Neuronal stem cell (in vitro differentiated cells): ENCODE measurements around the gene ZSCAN10.
A peak's percentile ranks its signal among the peaks of the same experiment; 100 is the strongest.

Source experiments
- DNase-seq: peaks from one replicate; pipeline ENCODE4 v3.0.0-alpha.2; 2013; ENCODE audit warnings: low spot score
- H2AFZ ChIP-seq: one replicate; pipeline ENCODE4 v1.6.1; 2013; ENCODE audit warnings: mild to moderate bottlenecking, low read length, inconsistent platforms
- H2AK5ac ChIP-seq: 2 replicates; pipeline ENCODE4 v1.6.1; 2013; ENCODE audit warnings: low read depth, mild to moderate bottlenecking, inconsistent platforms, low read length, moderate library complexity, mixed read lengths
- H2BK120ac ChIP-seq: 2 replicates; pipeline ENCODE4 v1.6.1; 2013; ENCODE audit warnings: low read depth, mild to moderate bottlenecking, inconsistent platforms, low read length, moderate library complexity, mixed read lengths
- H2BK12ac ChIP-seq: one replicate; pipeline ENCODE4 v1.6.1; 2013; ENCODE audit warnings: low read length, inconsistent platforms
- H2BK15ac ChIP-seq: 2 replicates; pipeline ENCODE4 v1.6.1; 2013; ENCODE audit warnings: mild to moderate bottlenecking, low read length, inconsistent platforms, mixed read lengths
- H2BK5ac ChIP-seq: one replicate; pipeline ENCODE4 v1.6.1; 2013; ENCODE audit warnings: inconsistent platforms, mild to moderate bottlenecking, low read length, moderate library complexity
- H3K14ac ChIP-seq: one replicate; pipeline ENCODE4 v1.6.1; 2013; ENCODE audit warnings: low read length, inconsistent platforms
- H3K18ac ChIP-seq: 2 replicates; pipeline ENCODE4 v1.6.1; 2013; ENCODE audit warnings: low read length, inconsistent platforms
- H3K23ac ChIP-seq: 2 replicates; pipeline ENCODE4 v1.6.1; 2013; ENCODE audit warnings: low read depth, mild to moderate bottlenecking, mixed read lengths, low read length, inconsistent platforms; ENCODE audit not compliant: poor library complexity
- H3K27ac ChIP-seq: replicated peaks from 3 replicates; pipeline ENCODE4 v1.5.1; 2013; ENCODE audit warnings: low read length, inconsistent platforms
- H3K27me3 ChIP-seq, 3 experiments: 2 replicates each; pipeline ENCODE4 v1.6.1; 2013; ENCODE audit warnings: low read length in 3 of 3, mild to moderate bottlenecking in 2 of 3, inconsistent platforms in 1 of 3, low read depth in 1 of 3, mixed read lengths in 1 of 3, moderate library complexity in 1 of 3; ENCODE audit not compliant: control insufficient read depth in 3 of 3, insufficient read depth in 3 of 3
- H3K36me3 ChIP-seq, 2 donors: replicated peaks in 1 of 2; 2 replicates each; pipeline ENCODE4 v1.6.1; 2013; ENCODE audit warnings: low read length in 2 of 2; ENCODE audit not compliant: control insufficient read depth in 2 of 2, insufficient read depth in 2 of 2
- H3K4ac ChIP-seq: 2 replicates; pipeline ENCODE4 v1.6.1; 2013; ENCODE audit warnings: inconsistent platforms, mild to moderate bottlenecking, low read length, moderate library complexity
- H3K4me1 ChIP-seq, 2 donors: 1 replicate in 1 of 2; 2 replicates in 1 of 2; pipeline ENCODE4 v1.6.1; 2013; ENCODE audit warnings: low read length in 2 of 2, low read depth in 1 of 2; ENCODE audit not compliant: control insufficient read depth in 2 of 2, insufficient read depth in 1 of 2
- H3K4me2 ChIP-seq: one replicate; pipeline ENCODE4 v1.6.1; 2013; ENCODE audit warnings: mild to moderate bottlenecking, low read length, inconsistent platforms; ENCODE audit not compliant: insufficient read depth, poor library complexity, severe bottlenecking
- H3K4me3 ChIP-seq, 2 donors: 2 replicates each; pipeline ENCODE4 v1.5.1; 2013; ENCODE audit warnings: low read length in 2 of 2, mild to moderate bottlenecking in 2 of 2, inconsistent platforms in 1 of 2, moderate library complexity in 1 of 2
- H3K79me1 ChIP-seq: one replicate; pipeline ENCODE4 v1.6.1; 2013; ENCODE audit warnings: low read depth, mild to moderate bottlenecking, inconsistent platforms, low read length, moderate library complexity
- H3K9ac ChIP-seq: one replicate; pipeline ENCODE4 v1.6.1; 2013; ENCODE audit warnings: mild to moderate bottlenecking, low read depth, low read length, inconsistent platforms; ENCODE audit not compliant: poor library complexity
- H3K9me3 ChIP-seq, 2 donors: replicated peaks in 1 of 2; 2 replicates each; pipeline versions ENCODE3 to v1.6.1; 2013; ENCODE audit warnings: low read length in 2 of 2, mild to moderate bottlenecking in 2 of 2, inconsistent platforms in 1 of 2, low read depth in 1 of 2, mixed read lengths in 1 of 2, moderate library complexity in 1 of 2; ENCODE audit not compliant: control insufficient read depth in 2 of 2, insufficient read depth in 1 of 2
- H4K8ac ChIP-seq: one replicate; pipeline ENCODE4 v1.6.1; 2013; ENCODE audit warnings: low read depth, mild to moderate bottlenecking, inconsistent platforms, low read length, moderate library complexity
- H4K91ac ChIP-seq: one replicate; pipeline ENCODE4 v1.6.1; 2013; ENCODE audit warnings: low read length, low read depth, mild to moderate bottlenecking, inconsistent platforms; ENCODE audit not compliant: poor library complexity
- WGBS, 2 donors: extraction: QIAGEN DNeasy Blood & Tissue Kit; methylation state at CpG; one replicate each; pipeline ENCODE4 v1.1.7; 2013; ENCODE audit warnings: missing lambda C conversion rate in 2 of 2, mixed read lengths in 1 of 2; ENCODE audit not compliant: insufficient read length in 2 of 2, insufficient replicate concordance in 1 of 2; ENCODE audit errors: extremely low coverage in 2 of 2; 5-methylcytosine and 5-hydroxymethylcytosine counted together

ZSCAN10 gene

DNA sequence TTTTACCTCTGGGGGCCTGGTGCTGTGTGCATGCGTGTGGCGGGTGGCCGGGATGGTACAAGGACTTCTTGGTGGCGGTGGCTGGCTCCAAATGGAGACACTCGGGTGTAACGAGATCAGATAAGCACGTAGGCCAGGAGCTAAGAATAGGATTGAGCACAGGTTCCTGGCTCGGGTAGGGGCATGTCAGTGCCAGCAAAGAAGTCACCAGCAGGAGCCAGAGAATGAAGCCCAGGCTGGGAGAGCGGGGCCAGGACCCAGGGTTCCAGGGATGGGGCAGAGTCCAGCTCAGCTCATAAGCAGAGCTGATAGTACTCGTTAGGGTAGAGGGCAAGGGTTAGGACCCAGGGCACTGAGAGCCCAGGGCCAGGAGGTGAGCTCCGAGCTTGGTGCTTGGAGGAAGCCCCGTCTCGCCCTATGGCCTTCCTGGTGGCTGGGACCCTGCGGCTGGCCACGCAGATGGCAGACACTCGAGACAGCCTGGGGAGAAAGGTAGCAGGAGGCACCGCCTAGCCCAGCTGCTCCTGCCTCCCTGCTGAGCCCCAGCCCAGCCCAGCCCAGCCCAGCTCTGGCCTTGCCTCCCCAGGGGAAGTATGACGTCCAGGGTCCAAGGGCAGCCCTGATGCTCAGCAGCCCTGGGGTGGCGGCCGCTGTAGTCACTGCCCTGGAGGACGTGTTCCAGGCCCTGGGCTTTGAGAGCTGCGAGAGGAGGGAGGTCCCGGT, 44.7 kb upstream of the ZSCAN10 start:
- H3K4ac ChIP-seq, result no peak overlapping the region
- no peak overlapping the region for H3K4me3 ChIP-seq
- H2AFZ ChIP-seq, result no peak overlapping the region
- H2AK5ac ChIP-seq, result peak overlapping the region; percentile 57
- no peaks in the 10 kb centered on the region for H3K4me1 ChIP-seq
- no peak overlapping the region for H4K91ac ChIP-seq
- peaks cover 25 to 27% of the 10 kb centered on the region in 2 donors for H3K36me3 ChIP-seq
- H3K18ac ChIP-seq, result no peak overlapping the region
- peak overlapping the region; percentile 50 for H3K9ac ChIP-seq
- H2BK120ac ChIP-seq, result no peak overlapping the region
- no CpG with 5 or more reads among the region's 23 CpGs for WGBS, 2 donors
- H3K23ac ChIP-seq, result peak overlapping the region; percentile 57
- no peak for DNase-seq
- H3K4me2 ChIP-seq, result no peak overlapping the region
- no peak overlapping the region for H3K14ac ChIP-seq
- no peak overlapping the region for H2BK5ac ChIP-seq
- peaks cover 5% of the 10 kb centered on the region for H3K79me1 ChIP-seq
- H3K9me3 ChIP-seq, result peaks cover 0 to 2% of the 10 kb centered on the region in 2 donors
- peak overlapping the region; percentile 67 for H2BK15ac ChIP-seq
- H2BK12ac ChIP-seq, result no peak overlapping the region
- peaks cover 0 to 8% (median 6%) of the 10 kb centered on the region in 3 experiments for H3K27me3 ChIP-seq
- no peak overlapping the region for H4K8ac ChIP-seq
- H3K27ac ChIP-seq, result no peak overlapping the region

DNA sequence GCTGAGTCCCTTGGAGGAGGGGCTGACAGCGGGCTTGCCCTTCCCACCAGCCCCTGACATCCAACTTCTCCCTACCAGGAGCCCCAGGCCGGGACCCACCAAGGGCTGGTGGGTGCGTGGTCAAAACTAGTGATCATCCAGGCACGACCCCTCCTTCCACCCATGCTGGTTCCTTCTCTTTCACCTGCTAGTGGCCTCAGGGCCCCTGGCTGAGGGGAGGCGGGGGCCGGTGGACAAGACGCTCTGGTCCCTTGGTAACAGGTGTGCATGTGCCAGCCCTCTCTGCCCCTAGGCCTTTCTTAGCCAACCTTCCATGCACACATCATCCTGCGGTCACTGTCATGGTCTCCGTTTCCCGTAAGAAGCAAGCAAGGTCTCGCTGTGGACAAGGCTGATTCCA, 44.1 kb upstream of the ZSCAN10 start:
- Histone ChIP-seq H3K4me2 (no peak overlapping the region), H4K91ac (no peak overlapping the region), H3K23ac (no peak overlapping the region), H3K18ac (no peak overlapping the region), H2AK5ac (no peak overlapping the region), H3K4ac (no peak overlapping the region), H3K9me3 (peaks cover 0 to 2% of the 10 kb centered on the region in 2 donors), H2BK5ac (no peak overlapping the region), H2AFZ (no peak overlapping the region), H3K79me1 (peaks cover 5% of the 10 kb centered on the region), H3K27ac (no peak overlapping the region), H3K27me3 (peaks cover 0 to 3% (median 1%) of the 10 kb centered on the region in 3 experiments), H3K4me1 (peaks cover 0 to 4% of the 10 kb centered on the region in 2 donors), H3K36me3 (peaks cover 25 to 27% of the 10 kb centered on the region in 2 donors), H3K14ac (no peak overlapping the region), H2BK15ac (no peak overlapping the region), H4K8ac (no peak overlapping the region), H3K4me3 (no peak overlapping the region), H2BK120ac (no peak overlapping the region), H2BK12ac (no peak overlapping the region), H3K9ac (peak overlapping the region; percentile 50)
- DNase-seq, result no peak
- WGBS, 2 donors, result no CpG with 5 or more reads among the region's 11 CpGs

DNA sequence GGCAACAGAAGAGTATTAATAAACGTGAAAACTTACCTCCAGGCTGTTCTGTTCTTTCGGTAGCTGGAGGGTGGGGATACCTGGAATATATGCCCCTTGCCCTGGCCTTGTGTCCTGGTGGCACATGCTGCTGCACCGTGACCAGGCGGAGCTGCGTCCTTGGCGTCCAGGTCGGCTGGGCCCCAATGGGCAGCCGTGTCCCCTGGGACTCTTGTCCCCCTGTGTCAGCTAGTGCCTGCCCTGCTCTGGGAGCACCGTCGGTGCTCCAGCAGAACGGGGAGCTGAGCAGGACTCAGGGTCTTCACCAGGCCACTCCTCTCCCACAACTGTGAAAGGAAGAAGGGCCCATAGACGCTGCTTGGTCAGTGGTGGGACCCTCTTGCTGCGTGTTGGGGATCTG, 43.7 kb upstream of the ZSCAN10 start:
- H2BK12ac ChIP-seq, result no peak overlapping the region
- no peak overlapping the region for H2AK5ac ChIP-seq
- WGBS, 2 donors, result no CpG with 5 or more reads among the region's 13 CpGs
- H2BK15ac ChIP-seq, result no peak overlapping the region
- H2AFZ ChIP-seq, result no peak overlapping the region
- no peak overlapping the region for H3K18ac ChIP-seq
- peaks cover 0 to 3% (median 0%) of the 10 kb centered on the region in 3 experiments for H3K27me3 ChIP-seq
- no peak overlapping the region for H3K4ac ChIP-seq
- no peak overlapping the region for H3K9ac ChIP-seq
- peak overlapping the region; percentile 43 for H3K23ac ChIP-seq
- peak overlapping the region; percentile 71 for H2BK5ac ChIP-seq
- peaks cover 0 to 2% of the 10 kb centered on the region in 2 donors for H3K9me3 ChIP-seq
- DNase-seq, result no peak
- no peak overlapping the region for H2BK120ac ChIP-seq
- H3K4me1 ChIP-seq, result peaks cover 0 to 4% of the 10 kb centered on the region in 2 donors
- peaks cover 25 to 31% of the 10 kb centered on the region in 2 donors for H3K36me3 ChIP-seq
- no peak overlapping the region for H3K14ac ChIP-seq
- H4K8ac ChIP-seq, result no peak overlapping the region
- H4K91ac ChIP-seq, result no peak overlapping the region
- H3K4me3 ChIP-seq, result peak overlapping the region in 1 of 2 donors; percentile 33
- no peak overlapping the region for H3K4me2 ChIP-seq
- H3K27ac ChIP-seq, result no peak overlapping the region
- peaks cover 5% of the 10 kb centered on the region for H3K79me1 ChIP-seq

DNA sequence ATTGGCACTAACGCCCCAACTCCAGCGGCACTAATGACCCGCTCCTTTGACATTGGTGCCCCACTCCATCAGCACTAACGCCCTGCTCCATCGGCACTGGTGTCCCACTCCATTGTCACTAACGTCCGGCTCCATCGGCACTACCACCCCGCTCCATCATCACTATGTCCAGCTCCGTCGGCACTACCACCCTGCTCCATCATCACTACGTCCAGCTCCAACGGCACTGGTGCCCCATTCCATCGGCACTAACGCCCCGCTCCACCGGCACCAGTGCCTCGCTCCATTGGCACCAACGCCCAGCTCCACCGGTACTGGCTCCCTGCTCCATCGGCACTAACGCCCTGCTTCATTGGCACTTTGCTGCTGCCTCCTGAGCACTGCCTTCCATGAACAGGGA, 43.2 kb upstream of the ZSCAN10 start:
- DNase-seq, result no peak
- Histone ChIP-seq H3K4me3 (no peak overlapping the region), H3K18ac (no peak overlapping the region), H3K27me3 (no peaks in the 10 kb centered on the region), H3K23ac (peak overlapping the region; percentile 85), H2BK15ac (no peak overlapping the region), H2BK5ac (peak overlapping the region; percentile 71), H3K4ac (no peak overlapping the region), H3K4me1 (peaks cover 0 to 4% of the 10 kb centered on the region in 2 donors), H3K4me2 (no peak overlapping the region), H3K9ac (no peak overlapping the region), H4K91ac (no peak overlapping the region), H2BK12ac (no peak overlapping the region), H3K27ac (no peak overlapping the region), H2BK120ac (no peak overlapping the region), H2AK5ac (no peak overlapping the region), H3K9me3 (peaks cover 0 to 2% of the 10 kb centered on the region in 2 donors), H4K8ac (peak overlapping the region; percentile 65), H2AFZ (no peak overlapping the region), H3K14ac (no peak overlapping the region), H3K79me1 (peaks cover 6% of the 10 kb centered on the region), H3K36me3 (peaks cover 25 to 35% of the 10 kb centered on the region in 2 donors)
- WGBS, 2 donors, result no CpG with 5 or more reads among the region's 22 CpGs
